K562 (cell line): Measurements from ENCODE around the gene CYLD. TPM values are rescaled to one million over a fixed set of nuclear protein-coding genes. Genes with fewer than 3 reads are reported as not detected.

Experiments
- ATAC-seq: fragments of 200-7000 bp; cut with Tn5 transposase; 3 replicates; pipeline ENCODE4 v1.9.1; 2020; ENCODE audit warnings: moderate library complexity
- BruUV-seq: library from RNA; stranded (reverse); fragments of 400-500 nt; replicated peaks from 2 replicates; lab custom pipeline; 2021; lab: Mats Ljungman, UMichigan
- CTCF ChIA-PET: fragments of 300-600 bp; formaldehyde crosslinking; extraction: SDS; loops from one replicate; lab custom pipeline; 2021; ENCODE audit warnings: low intra/inter-chr PET ratio; lab: Yijun Ruan, JAX
- POLR2A ChIA-PET: fragments of 300-600, 350-650 bp; sonication (Branson Sonifier 250); formaldehyde crosslinking; extraction: SDS; loops from one replicate; lab custom pipeline; 2021; ENCODE audit warnings: antibody characterized with exemption, inconsistent platforms; lab: Yijun Ruan, JAX
- DNase-seq, 4 experiments: peaks; one replicate each; pipeline versions ENCODE4 v3.0.0 to v3.0.0-alpha.2; 2011 to 2018; ENCODE audit warnings: low spot score in 3 of 4, mixed read lengths in 3 of 4; ENCODE audit errors: extremely low read depth in 1 of 4
- FAIRE-seq: peaks from 2 replicates; lab custom pipeline; 2011; peaks lifted over from hg19 to GRCh38; lab: Jason Lieb, UNC
- H2AFZ ChIP-seq: 2 replicates; pipeline ENCODE4 v1.6.0; 2011; ENCODE audit warnings: low read depth, low read length, control low read depth, inconsistent platforms
- H3K27ac ChIP-seq: fragments of 200-600 bp; 3 replicates; pipeline ENCODE4 v1.8.0; 2011; ENCODE audit warnings: low read depth, mild to moderate bottlenecking, control low read depth, inconsistent platforms, low read length, moderate library complexity, mixed read lengths; ENCODE audit errors: extremely low read depth
- H3K27me3 ChIP-seq, 2 experiments: fragments of 300-600 bp in 1 of 2; 2 replicates in 1 of 2; 3 replicates in 1 of 2; pipeline versions ENCODE4 v1.6.0 to v1.8.0; 2011; ENCODE audit warnings: inconsistent platforms in 2 of 2, low read length in 2 of 2, mild to moderate bottlenecking in 1 of 2, mixed read lengths in 1 of 2, moderate library complexity in 1 of 2; ENCODE audit not compliant: control insufficient read depth in 2 of 2, insufficient read depth in 2 of 2
- H3K36me3 ChIP-seq: fragments of 300-600 bp; 3 replicates; pipeline ENCODE4 v1.8.0; 2011; ENCODE audit warnings: mild to moderate bottlenecking, low read length, inconsistent platforms; ENCODE audit not compliant: control insufficient read depth, insufficient read depth
- H3K4me1 ChIP-seq, 2 experiments: fragments of 200-600 bp in 1 of 2; replicated peaks in 1 of 2; 2 replicates in 1 of 2; 3 replicates in 1 of 2; pipeline versions ENCODE4 v1.5.1 to v1.8.0; 2011; ENCODE audit warnings: inconsistent platforms in 2 of 2, low read length in 2 of 2, mild to moderate bottlenecking in 1 of 2, mixed read lengths in 1 of 2, moderate library complexity in 1 of 2; ENCODE audit not compliant: control insufficient read depth in 2 of 2, insufficient read depth in 2 of 2
- H3K4me2 ChIP-seq: 2 replicates; pipeline ENCODE4 v1.6.1; 2011; ENCODE audit warnings: low read length, control low read depth, inconsistent platforms, mixed read lengths; ENCODE audit not compliant: insufficient read depth
- H3K4me3 ChIP-seq: fragments of 200-600 bp; sonication (generic), shearing (Covaris generic); 2 replicates; pipeline ENCODE4 v1.5.1; 2016; ENCODE audit warnings: control low read depth, inconsistent platforms
- H3K79me2 ChIP-seq: fragments of 200-600 bp; 3 replicates; pipeline ENCODE4 v1.8.0; 2011; ENCODE audit warnings: low read length, inconsistent platforms; ENCODE audit not compliant: control insufficient read depth, insufficient read depth
- H3K9ac ChIP-seq, 2 experiments: 2 replicates each; pipeline versions ENCODE4 v1.6.0 to v1.6.1; 2011; ENCODE audit warnings: low read depth in 2 of 2, low read length in 2 of 2, control low read depth in 1 of 2, inconsistent platforms in 1 of 2, mild to moderate bottlenecking in 1 of 2, mixed read lengths in 1 of 2; ENCODE audit not compliant: insufficient read depth in 1 of 2
- H3K9me1 ChIP-seq: one replicate; pipeline ENCODE4 v1.6.0; 2011; ENCODE audit warnings: inconsistent platforms, mild to moderate bottlenecking, low read length, moderate library complexity; ENCODE audit not compliant: control insufficient read depth, insufficient read depth
- H3K9me3 ChIP-seq: replicated peaks from 2 replicates; pipeline ENCODE4 v1.5.1; 2011; ENCODE audit warnings: low read depth, low read length, inconsistent platforms; ENCODE audit not compliant: control insufficient read depth, insufficient read depth
- H4K20me1 ChIP-seq: replicated peaks from 2 replicates; pipeline ENCODE4 v1.6.1; 2011; ENCODE audit warnings: low read length, inconsistent platforms, mixed read lengths; ENCODE audit not compliant: control insufficient read depth, insufficient read depth
- ZBTB8A ChIP-seq: fragments of 450-650 bp; IDR thresholded peaks from 2 replicates; pipeline ENCODE4 v1.6.1; 2018; ENCODE audit warnings: mild to moderate bottlenecking, moderate library complexity; ENCODE audit not compliant: partially characterized antibody
- WGBS: fragments of 100-300 bp; shearing (Covaris generic); methylation state at CpG from one replicate; pipeline ENCODE4 v1.1.6; 2016; ENCODE audit warnings: low coverage, mixed read lengths; ENCODE audit not compliant: insufficient coverage; ENCODE audit errors: missing lambda C conversion rate; 5-methylcytosine and 5-hydroxymethylcytosine counted together
- in situ Hi-C: fragments of 300-500 bp; cut with MboI; formaldehyde crosslinking; loops from 4 replicates; pipeline ENCODE4 v1.15.0; 2018; ENCODE audit warnings: inconsistent platforms, mixed read lengths
- intact Hi-C: fragments of 100-400 bp; cut with micrococcal nuclease; formaldehyde crosslinking; loops from 2 replicates; pipeline ENCODE4 v1.14.2; 2022
- polyA plus RNA-seq, 8 experiments: library from polyadenylated mRNA; depleted of rRNA in 4 of 8; stranded (reverse) in 5 of 8; unstranded in 3 of 8; fragments of >200 nt; fragmentation: Nextera tagmentation in 2 of 8; fragmentation: Illumina TruSeq in 1 of 8; extraction: Ambion mirVana in 2 of 8; extraction: Trizol in 1 of 8; gene quantifications; 2 replicates each; pipeline versions ENCODE4 v1.2.1 to v1.2.3, GENCODE V29; 2011 to 2014; ENCODE audit warnings: inconsistent platforms in 1 of 8, missing spikeins in 1 of 8
- total RNA-seq, 7 experiments: library from RNA; depleted of rRNA in 6 of 7; stranded (reverse); fragments of >200 nt in 6 of 7; fragmentation: Illumina TruSeq in 2 of 7; extraction: Trizol in 2 of 7; gene quantifications; 2 replicates each; pipeline versions ENCODE4 v1.2.1 to v1.2.3, GENCODE V29; 2011 to 2021; ENCODE audit warnings: low replicate concordance in 1 of 7
- TF ChIP-seq, protein P1 (sequence below): IDR thresholded peaks from 2 replicates; pipeline ENCODE4 v1.6.1; 2016; ENCODE audit warnings: missing genetic modification characterization, missing compliant biosample characterization

CYLD gene
- total and polyA plus RNA-seq, 9 of the 15 experiments (the other 6 are each of a cell fraction or from before 2014, with no cell fraction given) = 3.4 to 7.4 (median 5.3) TPM

DNA sequence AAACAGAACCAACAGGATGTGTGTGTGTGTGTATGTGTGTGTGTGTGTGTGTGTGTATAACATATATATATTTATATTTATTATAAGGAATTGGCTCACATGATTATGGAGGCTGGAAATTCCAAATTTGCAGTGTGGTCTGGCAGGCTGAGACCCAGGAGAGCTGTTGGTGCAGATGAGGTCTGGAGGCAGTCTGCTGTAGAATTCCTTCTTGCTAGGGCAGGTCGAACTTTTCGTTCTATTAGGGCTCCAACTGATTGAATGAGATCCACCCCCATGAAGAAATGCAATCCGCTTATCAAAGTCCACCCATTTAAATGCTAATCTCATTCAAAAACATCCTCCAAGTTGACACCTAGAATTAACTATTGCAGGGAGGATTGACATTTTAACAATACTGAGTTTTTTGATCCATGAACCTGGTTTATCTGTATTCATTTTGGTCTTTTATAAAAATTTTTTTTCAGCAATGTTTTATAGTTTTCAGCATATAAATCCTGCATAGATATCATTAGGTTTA, 85.0 kb downstream of the CYLD start:
- DNase-seq = no peak
- H3K79me2 ChIP-seq = no peaks in the 10 kb centered on the region
- no peaks in the 10 kb centered on the region for H4K20me1 ChIP-seq
- no peak overlapping the region for H3K4me2 ChIP-seq
- no peak overlapping the region for H3K4me3 ChIP-seq
- 0% methylated on average over 3 of the region's 3 CpGs for WGBS
- no peak for ATAC-seq
- peak; percentile 52 for FAIRE-seq
- in situ Hi-C loops (no loop called here), intact Hi-C loops (no loop called here)
- H3K27ac ChIP-seq = no peak overlapping the region
- no peaks in the 10 kb centered on the region for H3K9me1 ChIP-seq
- no peak overlapping the region for H2AFZ ChIP-seq
- POLR2A ChIA-PET = no interaction called here
- no peak for TF ChIP-seq ZBTB8A
- TF ChIP-seq, all 486 proteins: peak for 0
- Histone ChIP-seq H3K4me1 (no peaks in the 10 kb centered on the region), H3K36me3 (no peaks in the 10 kb centered on the region), H3K9ac (no peak overlapping the region), H3K9me3 (no peaks in the 10 kb centered on the region), H3K27me3 (peaks cover 5 to 7% of the 10 kb centered on the region in 2 experiments; a peak in 3 of 5 replicates)
- BruUV-seq = no TSS peak
- CTCF ChIA-PET = no interaction called here

- H3K4me2 ChIP-seq = no peak overlapping the region
- CTCF ChIA-PET = no interaction called here
- no peaks in the 10 kb centered on the region for H3K36me3 ChIP-seq
- H3K9me3 ChIP-seq = no peaks in the 10 kb centered on the region
- no peak overlapping the region for H3K4me3 ChIP-seq
- no peaks in the 10 kb centered on the region for H3K79me2 ChIP-seq
- ATAC-seq (no peak), FAIRE-seq (no peak)
- H3K9ac ChIP-seq = no peak overlapping the region
- no peak overlapping the region for H3K27ac ChIP-seq
- no TSS peak for BruUV-seq
- H3K27me3 ChIP-seq = peaks cover 3 to 8% of the 10 kb centered on the region in 2 experiments; a peak in 3 of 5 replicates
- intact Hi-C loops = no loop called here
- H3K4me1 ChIP-seq = no peaks in the 10 kb centered on the region
- POLR2A ChIA-PET = no interaction called here
- TF ChIP-seq ZBTB8A = no peak
- TF ChIP-seq, protein P1, sequence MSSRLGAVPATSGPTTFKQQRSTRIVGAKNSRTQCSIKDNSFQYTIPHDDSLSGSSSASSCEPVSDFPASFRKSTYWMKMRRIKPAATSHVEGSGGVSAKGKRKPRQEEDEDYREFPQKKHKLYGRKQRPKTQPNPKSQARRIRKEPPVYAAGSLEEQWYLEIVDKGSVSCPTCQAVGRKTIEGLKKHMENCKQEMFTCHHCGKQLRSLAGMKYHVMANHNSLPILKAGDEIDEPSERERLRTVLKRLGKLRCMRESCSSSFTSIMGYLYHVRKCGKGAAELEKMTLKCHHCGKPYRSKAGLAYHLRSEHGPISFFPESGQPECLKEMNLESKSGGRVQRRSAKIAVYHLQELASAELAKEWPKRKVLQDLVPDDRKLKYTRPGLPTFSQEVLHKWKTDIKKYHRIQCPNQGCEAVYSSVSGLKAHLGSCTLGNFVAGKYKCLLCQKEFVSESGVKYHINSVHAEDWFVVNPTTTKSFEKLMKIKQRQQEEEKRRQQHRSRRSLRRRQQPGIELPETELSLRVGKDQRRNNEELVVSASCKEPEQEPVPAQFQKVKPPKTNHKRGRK = peak; percentile 91
- TF ChIP-seq, all 486 proteins: peak for 1
- no peaks in the 10 kb centered on the region for H3K9me1 ChIP-seq
- no peak overlapping the region for H2AFZ ChIP-seq
- no peak for DNase-seq
- no peaks in the 10 kb centered on the region for H4K20me1 ChIP-seq
- WGBS = 0% methylated on average over 1 of the region's 1 CpG
- in situ Hi-C loops = no loop called here
Measured at GRCh38 chr16:50828164-50828702, 86.3 kb downstream of the CYLD start.
